CD8-positive, alpha-beta memory T cell (primary cell): ENCODE results near the gene KRTAP10-5. TPM values are rescaled to one million over a fixed set of nuclear protein-coding genes. Genes with fewer than 3 reads are reported as not detected.
A peak's percentile ranks its signal among the peaks of the same experiment; 100 is the strongest.

ENCODE experiments used
- CTCF ChIA-PET: fragments of 350-600 bp; sonication (Branson Sonifier 250); formaldehyde crosslinking; loops from one replicate; lab custom pipeline; 2021; ENCODE audit warnings: antibody characterized with exemption; lab: Charles Lee
- POLR2A ChIA-PET: fragments of 350-600 bp; sonication (Branson Sonifier 250); formaldehyde crosslinking; loops from one replicate; lab custom pipeline; 2021; ENCODE audit warnings: antibody characterized with exemption; lab: Charles Lee
- DNase-seq, 5 donors: peaks; one replicate each; pipeline versions ENCODE4 v3.0.0 to v3.0.0-alpha.2; 2020 to 2022; ENCODE audit warnings: mixed read lengths in 1 of 5
- H3K27ac ChIP-seq: one replicate; pipeline ENCODE4 v1.7.0; 2013; ENCODE audit warnings: low read depth, mild to moderate bottlenecking, low read length, moderate library complexity
- H3K27me3 ChIP-seq: 2 replicates; pipeline ENCODE4 v1.7.0; 2013; ENCODE audit warnings: low read length, mild to moderate bottlenecking; ENCODE audit not compliant: insufficient read depth, poor library complexity, severe bottlenecking
- H3K36me3 ChIP-seq: 2 replicates; pipeline ENCODE4 v1.7.0; 2013; ENCODE audit warnings: mild to moderate bottlenecking, low read length, moderate library complexity; ENCODE audit not compliant: insufficient read depth
- H3K4me1 ChIP-seq: 2 replicates; pipeline ENCODE4 v1.7.0; 2013; ENCODE audit warnings: mild to moderate bottlenecking, low read length, moderate library complexity; ENCODE audit not compliant: insufficient read depth
- H3K4me3 ChIP-seq: 2 replicates; pipeline ENCODE4 v1.7.0; 2013; ENCODE audit warnings: mild to moderate bottlenecking, low read length
- H3K9me3 ChIP-seq: 2 replicates; pipeline ENCODE4 v1.7.0; 2013; ENCODE audit warnings: mild to moderate bottlenecking, low read length
- H3K27ac Mint-ChIP-seq, 8 donors: one replicate each; pipeline ENCODE4 v1.8.0; 2020 to 2021; ENCODE audit warnings: mixed read lengths in 8 of 8, mild to moderate bottlenecking in 6 of 8, inconsistent platforms in 3 of 8, moderate library complexity in 3 of 8
- H3K27me3 Mint-ChIP-seq, 2 donors: one replicate each; pipeline ENCODE4 v1.8.0; 2020 to 2021; ENCODE audit warnings: mixed read lengths in 2 of 2, mild to moderate bottlenecking in 1 of 2, moderate library complexity in 1 of 2
- H3K36me3 Mint-ChIP-seq, 3 donors: one replicate each; pipeline ENCODE4 v1.8.0; 2020 to 2021; ENCODE audit warnings: mixed read lengths in 3 of 3, inconsistent platforms in 1 of 3, mild to moderate bottlenecking in 1 of 3
- H3K4me1 Mint-ChIP-seq, 3 donors: one replicate each; pipeline ENCODE4 v1.8.0; 2020 to 2021; ENCODE audit warnings: mixed read lengths in 3 of 3, inconsistent platforms in 1 of 3, mild to moderate bottlenecking in 1 of 3
- H3K4me3 Mint-ChIP-seq, 7 donors: one replicate each; pipeline ENCODE4 v1.8.0; 2020 to 2021; ENCODE audit warnings: mixed read lengths in 7 of 7, mild to moderate bottlenecking in 6 of 7, moderate library complexity in 4 of 7, inconsistent platforms in 2 of 7
- H3K9me3 Mint-ChIP-seq, 5 donors: one replicate each; pipeline ENCODE4 v1.8.0; 2020 to 2022; ENCODE audit warnings: mixed read lengths in 5 of 5, mild to moderate bottlenecking in 3 of 5, moderate library complexity in 2 of 5, inconsistent platforms in 1 of 5
- polyA plus RNA-seq: library from polyadenylated mRNA; unstranded; fragments of 300-500 nt; fragmentation: Illumina TruSeq; gene quantifications from one replicate; pipeline ENCODE4 v1.2.3, GENCODE V29; 2021
- total RNA-seq, 2 experiments: library from RNA; stranded (reverse); gene quantifications; one replicate each; pipeline ENCODE4 v1.2.3, GENCODE V29; 2021

KRTAP10-5 gene
- total and polyA plus RNA-seq, 3 experiments from 2014 or later, result not detected

GRCh38 chr21:44623575-44623974, 43.2 kb upstream of the KRTAP10-5 start:
- no peak overlapping the region for H3K4me3 ChIP-seq
- Mint-ChIP-seq H3K4me1 (peaks cover 44 to 52% (median 47%) of the 10 kb centered on the region in 3 donors), H3K36me3 (peaks cover 13 to 48% (median 21%) of the 10 kb centered on the region in 3 donors), H3K27me3 (no peaks in the 10 kb centered on the region), H3K9me3 (peaks cover 30 to 49% (median 45%) of the 10 kb centered on the region in 5 donors), H3K27ac (peak overlapping the region in 1 of 8 donors; percentile 12), H3K4me3 (peak overlapping the region in 1 of 7 donors; percentile 32)
- H3K27ac ChIP-seq, result no peak overlapping the region
- peaks cover 27% of the 10 kb centered on the region for H3K4me1 ChIP-seq
- POLR2A ChIA-PET, result no interaction called here
- DNase-seq, result no peak
- CTCF ChIA-PET, result no interaction called here
- H3K9me3 ChIP-seq, result peaks cover 7% of the 10 kb centered on the region
- H3K27me3 ChIP-seq, result no peaks in the 10 kb centered on the region
- H3K36me3 ChIP-seq, result no peaks in the 10 kb centered on the region

GRCh38 chr21:44619886-44620285, 39.5 kb upstream of the KRTAP10-5 start:
- peaks cover 47 to 60% (median 56%) of the 10 kb centered on the region in 3 donors for H3K4me1 Mint-ChIP-seq
- DNase-seq, result no peak
- H3K4me1 ChIP-seq, result peaks cover 47% of the 10 kb centered on the region
- peak overlapping the region in 3 of 7 donors; percentile 18 to 44 (median 20) for H3K4me3 Mint-ChIP-seq
- H3K27ac Mint-ChIP-seq, result peak overlapping the region in 7 of 8 donors; percentile 44 to 95 (median 91)
- POLR2A ChIA-PET, result interaction anchor here (1.9 kb wide), 1 partner anchor 38 kb away, joined by 23 read pairs; the partner anchor contains the start of gene KRTAP12-3
- no peaks in the 10 kb centered on the region for H3K36me3 ChIP-seq
- H3K9me3 ChIP-seq, result peaks cover 7% of the 10 kb centered on the region
- peaks cover 15 to 48% (median 21%) of the 10 kb centered on the region in 3 donors for H3K36me3 Mint-ChIP-seq
- H3K9me3 Mint-ChIP-seq, result peaks cover 30 to 49% (median 45%) of the 10 kb centered on the region in 5 donors
- no peak overlapping the region for H3K4me3 ChIP-seq
- H3K27me3 ChIP-seq, result no peaks in the 10 kb centered on the region
- no peak overlapping the region for H3K27ac ChIP-seq
- H3K27me3 Mint-ChIP-seq, result no peaks in the 10 kb centered on the region
- CTCF ChIA-PET, result interaction anchor here (1.3 to 3.1 kb wide), 5 partner anchors 18 to 110 kb away, joined by 3 to 14 read pairs (median 5); partner anchors contain the start of genes KRTAP10-10 and KRTAP12-3

GRCh38 chr21:44618909-44619308, 38.5 kb upstream of the KRTAP10-5 start:
- Mint-ChIP-seq H3K9me3 (peaks cover 29 to 41% (median 37%) of the 10 kb centered on the region in 5 donors), H3K4me1 (peaks cover 45 to 64% (median 54%) of the 10 kb centered on the region in 3 donors), H3K27ac (peak overlapping the region; percentile 70 to 95 (median 91)), H3K27me3 (peaks cover 0 to 2% of the 10 kb centered on the region in 2 donors), H3K4me3 (peak overlapping the region; percentile 16 to 86 (median 73)), H3K36me3 (peaks cover 13 to 40% (median 21%) of the 10 kb centered on the region in 3 donors)
- ChIA-PET POLR2A (interaction anchor here (1.2 to 1.9 kb wide), 2 partner anchors 35 to 39 kb away, joined by 4 to 23 read pairs; partner anchors contain the start of gene KRTAP12-3), CTCF (interaction anchor here (0.7 to 3.1 kb wide), 10 partner anchors 11 to 175 kb away, joined by 3 to 14 read pairs (median 4); partner anchors contain the start of genes KRTAP10-10, KRTAP10-5 and KRTAP12-3)
- peak overlapping the region; percentile 5 for H3K4me3 ChIP-seq
- no peaks in the 10 kb centered on the region for H3K27me3 ChIP-seq
- peaks cover 47% of the 10 kb centered on the region for H3K4me1 ChIP-seq
- H3K36me3 ChIP-seq, result no peaks in the 10 kb centered on the region
- H3K27ac ChIP-seq, result peak overlapping the region; percentile 57
- peak; percentile 20 to 81 (median 70) for DNase-seq
- peaks cover 7% of the 10 kb centered on the region for H3K9me3 ChIP-seq

- Histone ChIP-seq H3K9me3 (peaks cover 6% of the 10 kb centered on the region), H3K4me3 (peak overlapping the region; percentile 5), H3K4me1 (peaks cover 47% of the 10 kb centered on the region), H3K27me3 (no peaks in the 10 kb centered on the region), H3K27ac (peak overlapping the region; percentile 57), H3K36me3 (no peaks in the 10 kb centered on the region)
- Mint-ChIP-seq H3K27me3 (peaks cover 0 to 2% of the 10 kb centered on the region in 2 donors), H3K4me3 (peak overlapping the region; percentile 16 to 86 (median 73)), H3K36me3 (peaks cover 12 to 36% (median 19%) of the 10 kb centered on the region in 3 donors), H3K27ac (peak overlapping the region; percentile 70 to 95 (median 91)), H3K4me1 (peaks cover 44 to 62% (median 54%) of the 10 kb centered on the region in 3 donors), H3K9me3 (peaks cover 25 to 37% (median 33%) of the 10 kb centered on the region in 5 donors)
- CTCF ChIA-PET, result interaction anchor here (0.7 to 3.1 kb wide), 10 partner anchors 12 to 175 kb away, joined by 3 to 14 read pairs (median 4); partner anchors contain the start of genes KRTAP10-10, KRTAP10-5 and KRTAP12-3
- POLR2A ChIA-PET, result interaction anchor here (0.6 to 1.9 kb wide), 3 partner anchors 35 to 137 kb away, joined by 4 to 23 read pairs (median 4); partner anchors contain the start of gene KRTAP12-3
- DNase-seq, result no peak
These were observed 38.1 kb upstream of the KRTAP10-5 start for GRCh38 chr21:44618504-44618903.

GRCh38 chr21:44617071-44617501, 36.7 kb upstream of the KRTAP10-5 start:
- DNase-seq, result no peak
- Histone ChIP-seq H3K4me3 (no peak overlapping the region), H3K27me3 (no peaks in the 10 kb centered on the region), H3K9me3 (no peaks in the 10 kb centered on the region), H3K27ac (no peak overlapping the region), H3K36me3 (no peaks in the 10 kb centered on the region), H3K4me1 (peaks cover 47% of the 10 kb centered on the region)
- Mint-ChIP-seq H3K27ac (peak overlapping the region in 5 of 8 donors; percentile 33 to 83 (median 39)), H3K36me3 (peaks cover 10 to 25% (median 17%) of the 10 kb centered on the region in 3 donors), H3K27me3 (peaks cover 0 to 2% of the 10 kb centered on the region in 2 donors), H3K9me3 (peaks cover 18 to 27% (median 24%) of the 10 kb centered on the region in 5 donors), H3K4me3 (peak overlapping the region in 2 of 7 donors; percentile 20 to 78), H3K4me1 (peaks cover 42 to 59% (median 54%) of the 10 kb centered on the region in 3 donors)
- CTCF ChIA-PET, result interaction anchor here (3.1 kb wide), 1 partner anchor 107 kb away, joined by 14 read pairs; no protein-coding TSS in a partner anchor
- POLR2A ChIA-PET, result no interaction called here

- Mint-ChIP-seq H3K9me3 (peaks cover 18 to 26% (median 22%) of the 10 kb centered on the region in 5 donors), H3K4me3 (no peak overlapping the region), H3K36me3 (peaks cover 10 to 22% (median 17%) of the 10 kb centered on the region in 3 donors), H3K4me1 (peaks cover 42 to 59% (median 54%) of the 10 kb centered on the region in 3 donors), H3K27me3 (peaks cover 0 to 2% of the 10 kb centered on the region in 2 donors), H3K27ac (peak overlapping the region in 2 of 8 donors; percentile 24 to 66)
- ChIA-PET CTCF (no interaction called here), POLR2A (no interaction called here)
- Histone ChIP-seq H3K4me1 (peaks cover 47% of the 10 kb centered on the region), H3K27ac (no peak overlapping the region), H3K27me3 (no peaks in the 10 kb centered on the region), H3K36me3 (no peaks in the 10 kb centered on the region), H3K9me3 (peaks cover 3% of the 10 kb centered on the region), H3K4me3 (no peak overlapping the region)
- DNase-seq, result no peak
These were observed 36.2 kb upstream of the KRTAP10-5 start for GRCh38 chr21:44616591-44616926.

- Mint-ChIP-seq H3K36me3 (peaks cover 10 to 26% (median 20%) of the 10 kb centered on the region in 3 donors), H3K27ac (peak overlapping the region in 5 of 8 donors; percentile 17 to 75 (median 45)), H3K9me3 (peaks cover 18 to 29% (median 26%) of the 10 kb centered on the region in 5 donors), H3K4me3 (peak overlapping the region in 1 of 7 donors; percentile 72), H3K27me3 (peaks cover 0 to 2% of the 10 kb centered on the region in 2 donors), H3K4me1 (peaks cover 42 to 59% (median 54%) of the 10 kb centered on the region in 3 donors)
- Histone ChIP-seq H3K4me1 (peaks cover 47% of the 10 kb centered on the region), H3K27ac (no peak overlapping the region), H3K9me3 (peaks cover 4% of the 10 kb centered on the region), H3K4me3 (no peak overlapping the region), H3K27me3 (no peaks in the 10 kb centered on the region), H3K36me3 (no peaks in the 10 kb centered on the region)
- ChIA-PET CTCF (no interaction called here), POLR2A (no interaction called here)
- DNase-seq, result peak in 1 of 5 donors; percentile 18
These were observed 35.6 kb upstream of the KRTAP10-5 start for GRCh38 chr21:44615911-44616590.
